Astrocyte (in vitro differentiated cells and primary cell): Measurements from ENCODE around the gene LCN10. TPM values are rescaled to one million over a fixed set of nuclear protein-coding genes. Genes with fewer than 3 reads are reported as not detected.

Experiments
- DNase-seq: peaks from one replicate; pipeline ENCODE4 v3.0.0-alpha.2; 2010; ENCODE audit warnings: low read depth
- FAIRE-seq: peaks from 2 replicates; lab custom pipeline; 2011; peaks lifted over from hg19 to GRCh38; lab: Jason Lieb, UNC
- H2AFZ ChIP-seq: 2 replicates; pipeline ENCODE4 v1.6.0; 2012; ENCODE audit warnings: low read depth, low read length, inconsistent platforms
- H3K27ac ChIP-seq: 2 replicates; pipeline ENCODE4 v1.5.1; 2011; ENCODE audit warnings: low read depth, low read length, inconsistent platforms
- H3K27me3 ChIP-seq: 2 replicates; pipeline ENCODE4 v1.6.0; 2011; ENCODE audit warnings: low read length, inconsistent platforms; ENCODE audit not compliant: insufficient read depth
- H3K36me3 ChIP-seq: 2 replicates; pipeline ENCODE4 v1.5.1; 2011; ENCODE audit warnings: low read length, inconsistent platforms; ENCODE audit not compliant: insufficient read depth
- H3K4me1 ChIP-seq: 2 replicates; pipeline ENCODE4 v1.5.1; 2011; ENCODE audit warnings: low read length, inconsistent platforms; ENCODE audit not compliant: insufficient read depth
- H3K4me2 ChIP-seq: 2 replicates; pipeline ENCODE4 v1.6.0; 2012; ENCODE audit warnings: low read length, inconsistent platforms
- H3K4me3 ChIP-seq: 2 replicates; pipeline ENCODE4 v1.5.1; 2011; ENCODE audit warnings: low read depth, mild to moderate bottlenecking, low read length, inconsistent platforms; ENCODE audit not compliant: insufficient read depth
- H3K79me2 ChIP-seq: 2 replicates; pipeline ENCODE4 v1.6.0; 2012; ENCODE audit warnings: mild to moderate bottlenecking, low read length, inconsistent platforms; ENCODE audit not compliant: insufficient read depth
- H3K9ac ChIP-seq: 2 replicates; pipeline ENCODE4 v1.6.0; 2012; ENCODE audit warnings: mild to moderate bottlenecking, low read length, inconsistent platforms
- H3K9me3 ChIP-seq: 2 replicates; pipeline ENCODE4 v1.5.1; 2012; ENCODE audit warnings: low read depth, mild to moderate bottlenecking, low read length, inconsistent platforms; ENCODE audit not compliant: insufficient read depth
- H4K20me1 ChIP-seq: 2 replicates; pipeline ENCODE4 v1.6.0; 2012; ENCODE audit warnings: low read length, inconsistent platforms; ENCODE audit not compliant: insufficient read depth
- H3K27ac Mint-ChIP-seq: one replicate; pipeline ENCODE4 v1.8.0; 2021; ENCODE audit warnings: mild to moderate bottlenecking, mixed read lengths; ENCODE audit not compliant: unreplicated experiment
- H3K27me3 Mint-ChIP-seq: one replicate; pipeline ENCODE4 v1.8.0; 2021; ENCODE audit warnings: low read depth, mixed read lengths; ENCODE audit not compliant: unreplicated experiment
- H3K36me3 Mint-ChIP-seq: one replicate; pipeline ENCODE4 v1.8.0; 2021; ENCODE audit warnings: low read depth, mixed read lengths; ENCODE audit not compliant: unreplicated experiment
- H3K4me1 Mint-ChIP-seq: one replicate; pipeline ENCODE4 v1.8.0; 2021; ENCODE audit warnings: low read depth, mixed read lengths; ENCODE audit not compliant: unreplicated experiment
- H3K4me3 Mint-ChIP-seq: one replicate; pipeline ENCODE4 v1.8.0; 2021; ENCODE audit warnings: mild to moderate bottlenecking, moderate library complexity, mixed read lengths; ENCODE audit not compliant: unreplicated experiment
- H3K9me3 Mint-ChIP-seq: one replicate; pipeline ENCODE4 v1.8.0; 2021; ENCODE audit warnings: mild to moderate bottlenecking, mixed read lengths; ENCODE audit not compliant: unreplicated experiment
- CTCF ChIP-seq: IDR thresholded peaks from 2 replicates; pipeline ENCODE4 v1.5.1; 2011; ENCODE audit warnings: low read depth, mild to moderate bottlenecking, inconsistent platforms, low read length, moderate library complexity; ENCODE audit not compliant: insufficient read depth
- EZH2 ChIP-seq: IDR thresholded peaks from 2 replicates; pipeline ENCODE4 v1.6.1; 2012; ENCODE audit warnings: mild to moderate bottlenecking, low read length, inconsistent platforms; ENCODE audit not compliant: insufficient read depth
- total RNA-seq: library from RNA; stranded (reverse); gene quantifications from 2 replicates; pipeline ENCODE4 v1.2.1, GENCODE V29; 2021

Gene LCN10
- total RNA-seq, 1 donor from 2014 or later: not detected

- FAIRE-seq: no peak
- H3K27me3 ChIP-seq: no peaks in the 10 kb centered on the region
- no peak overlapping the region for H3K27ac Mint-ChIP-seq
Measured at GRCh38 chr9:136692185-136693134, 50.3 kb downstream of the LCN10 start.

GRCh38 chr9:136691316-136692184 is 51.2 kb downstream of the LCN10 start:
- Mint-ChIP-seq H3K27ac (no peak overlapping the region), H3K9me3 (no peaks in the 10 kb centered on the region), H3K4me3 (no peak overlapping the region), H3K4me1 (peaks cover 6% of the 10 kb centered on the region), H3K36me3 (no peaks in the 10 kb centered on the region), H3K27me3 (peaks cover 23% of the 10 kb centered on the region)
- Histone ChIP-seq H3K4me1 (no peaks in the 10 kb centered on the region), H3K27ac (no peak overlapping the region), H3K36me3 (no peaks in the 10 kb centered on the region), H3K4me3 (no peak overlapping the region), H3K9ac (no peak overlapping the region), H3K9me3 (no peaks in the 10 kb centered on the region), H2AFZ (no peak overlapping the region), H4K20me1 (no peaks in the 10 kb centered on the region), H3K27me3 (no peaks in the 10 kb centered on the region), H3K79me2 (no peaks in the 10 kb centered on the region), H3K4me2 (no peak overlapping the region)
- FAIRE-seq: no peak
- no peak for DNase-seq
- TF ChIP-seq CTCF (no peak), EZH2 (no peak)

More at GRCh38 chr9:136692185-136693134, 50.3 kb downstream of the LCN10 start:
- TF ChIP-seq CTCF (no peak), EZH2 (no peak)
- Histone ChIP-seq H3K27ac (no peak overlapping the region), H4K20me1 (no peaks in the 10 kb centered on the region), H3K9me3 (no peaks in the 10 kb centered on the region), H3K36me3 (no peaks in the 10 kb centered on the region), H3K9ac (no peak overlapping the region), H3K4me2 (no peak overlapping the region), H2AFZ (no peak overlapping the region), H3K79me2 (no peaks in the 10 kb centered on the region), H3K4me3 (no peak overlapping the region), H3K4me1 (no peaks in the 10 kb centered on the region)
- no peak overlapping the region for H3K4me3 Mint-ChIP-seq
- peaks cover 25% of the 10 kb centered on the region for H3K27me3 Mint-ChIP-seq
- H3K9me3 Mint-ChIP-seq: no peaks in the 10 kb centered on the region
- H3K36me3 Mint-ChIP-seq: no peaks in the 10 kb centered on the region
- DNase-seq: no peak
- peaks cover 8% of the 10 kb centered on the region for H3K4me1 Mint-ChIP-seq
